NT2/D1 (cell line): ENCODE data around the gene GXYLT1.

Source experiments
- YY1 ChIP-seq: IDR thresholded peaks from 2 replicates; pipeline ENCODE4 v1.6.1; 2011; ENCODE audit not compliant: insufficient read length, insufficient read depth
- ZNF274 ChIP-seq: IDR thresholded peaks from 2 replicates; pipeline ENCODE4 v1.6.1; 2011; ENCODE audit warnings: mild to moderate bottlenecking, low read depth, low read length

DNA sequence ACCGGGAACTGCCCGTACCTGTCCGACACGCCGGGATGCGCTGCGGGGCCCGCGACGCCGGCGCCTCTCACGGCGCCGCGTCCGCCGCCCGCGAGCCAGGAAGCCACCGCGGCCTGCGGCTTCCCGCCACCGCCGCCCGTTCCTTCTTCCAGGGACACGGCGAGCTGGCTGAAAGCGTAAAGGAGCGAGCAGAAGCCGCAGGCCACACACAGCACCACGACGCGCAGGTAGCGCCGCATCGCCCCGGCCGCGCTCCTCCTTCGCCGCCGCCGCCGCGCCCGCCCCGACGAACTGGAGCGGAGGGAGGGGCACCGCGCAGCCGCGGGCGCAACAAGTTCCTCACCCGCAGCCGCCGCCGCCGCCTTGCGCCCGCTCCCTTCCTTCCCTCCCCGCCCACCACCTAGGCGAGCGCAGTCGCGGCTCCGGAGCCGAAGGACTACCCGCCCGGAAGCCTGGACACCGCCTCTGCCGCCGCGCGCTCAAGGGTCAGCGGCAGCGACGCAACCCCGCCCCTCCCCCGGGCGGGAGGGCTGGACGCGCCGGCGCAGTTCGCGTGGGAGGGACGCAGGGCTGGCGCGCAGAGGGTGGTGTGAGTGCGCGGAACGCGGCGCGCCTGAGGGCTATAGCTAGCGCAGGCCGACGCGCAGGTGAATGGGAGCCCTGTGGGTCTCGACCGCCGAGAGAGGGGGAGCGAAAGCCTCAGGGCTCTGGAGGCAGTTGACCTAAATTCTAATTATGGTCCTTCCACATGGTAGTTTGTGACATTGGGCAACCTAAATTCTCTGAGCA is at the start of gene GXYLT1:
- no peak for TF ChIP-seq YY1
- TF ChIP-seq ZNF274: no peak
